Stomach (tissue), 9 donors: ENCODE data around the gene ASTN2. TPM values are rescaled to one million over a fixed set of nuclear protein-coding genes. Genes with fewer than 3 reads are reported as not detected.

ENCODE experiments used
- DNase-seq, 2 donors: peaks; one replicate each; pipeline versions ENCODE4 v3.0.0 to v3.0.0-alpha.2; 2013 to 2019
- H3K27ac ChIP-seq, 5 donors: fragments of 200-600 bp in 4 of 5; sonication (generic) in 4 of 5; one replicate each; pipeline ENCODE4 v1.5.1; 2013 to 2019; ENCODE audit warnings: mild to moderate bottlenecking in 1 of 5, moderate library complexity in 1 of 5
- H3K27me3 ChIP-seq, 3 donors: fragments of 200-600 bp; sonication (generic); one replicate each; pipeline ENCODE4 v1.5.1; 2017 to 2019; ENCODE audit warnings: mixed run types in 1 of 3
- H3K36me3 ChIP-seq, 4 donors: fragments of 200-600 bp; sonication (generic); 1 replicate in 3 of 4; 2 replicates in 1 of 4; pipeline ENCODE4 v1.5.1; 2016 to 2019
- H3K4me1 ChIP-seq, 4 donors: fragments of 200-600 bp; sonication (generic); one replicate each; pipeline ENCODE4 v1.5.1; 2016 to 2019
- H3K4me3 ChIP-seq, 4 donors: fragments of 200-600 bp; sonication (generic) in 3 of 4; one replicate each; pipeline ENCODE4 v1.5.1; 2016 to 2019; ENCODE audit warnings: mild to moderate bottlenecking in 1 of 4
- H3K9me3 ChIP-seq, 4 donors: fragments of 200-600 bp; sonication (generic); one replicate each; pipeline ENCODE4 v1.5.1; 2016 to 2019
- CTCF ChIP-seq, 7 experiments: fragments of 450-650 bp in 4 of 7; fragments of 200-600 bp in 3 of 7; sonication (generic) in 3 of 7; IDR thresholded peaks; one replicate each; pipeline ENCODE4 v1.5.1; 2016 to 2019; ENCODE audit warnings: antibody characterized with exemption in 7 of 7, control low read depth in 2 of 7, mild to moderate bottlenecking in 1 of 7
- EP300 ChIP-seq: sonication (generic); formaldehyde crosslinking; IDR thresholded peaks from one replicate; pipeline ENCODE4 v1.6.1; 2017; ENCODE audit warnings: antibody characterized with exemption
- POLR2A ChIP-seq, 4 donors: fragments of 450-650 bp; IDR thresholded peaks; one replicate each; pipeline ENCODE4 v1.6.1; 2016; ENCODE audit warnings: antibody characterized with exemption in 4 of 4, control low read depth in 2 of 4, mild to moderate bottlenecking in 1 of 4, moderate library complexity in 1 of 4
- POLR2AphosphoS5 ChIP-seq, 3 donors: sonication (generic); formaldehyde crosslinking; IDR thresholded peaks; one replicate each; pipeline ENCODE4 v1.6.1; 2016; ENCODE audit warnings: antibody characterized with exemption in 3 of 3
- WGBS, 5 donors: extraction: QIAGEN DNeasy Blood & Tissue Kit in 3 of 5; methylation state at CpG; one replicate each; pipeline versions ENCODE4 v1.1.5 to v1.1.7; 2013 to 2018; 5-methylcytosine and 5-hydroxymethylcytosine counted together
- intact Hi-C: fragments of 100-400 bp; cut with DNase I; formaldehyde crosslinking; loops from one replicate; pipeline ENCODE4 v1.15.1; 2023; ENCODE audit warnings: low total_unique reads
- polyA plus RNA-seq, 3 donors: library from polyadenylated mRNA; stranded (reverse); fragments of 200-250 nt; gene quantifications; one replicate each; pipeline ENCODE4 v1.2.3, GENCODE V29; 2013
- total RNA-seq, 5 donors: library from RNA; depleted of rRNA; stranded (reverse); fragments of >200 nt; gene quantifications; one replicate each; pipeline versions ENCODE4 v1.1.0 to v1.2.3, GENCODE V29; 2014 to 2016
- donor health status: healthy with polysubstance abuse.
- donor health status: Bipolar disorder and iron deficiency.
- donor health status: healthy.

The ASTN2 gene
- total and polyA plus RNA-seq, 8 donors: 2.1 to 22.3 (median 4.2) TPM; not detected in 1

GRCh38 chr9:116705531-116705930 lies 709.3 kb downstream of the ASTN2 start:
- H3K9me3 ChIP-seq: no peaks in the 10 kb centered on the region
- H3K36me3 ChIP-seq: peaks cover 0 to 4% (median 1%) of the 10 kb centered on the region in 4 donors
- no peak for DNase-seq
- intact Hi-C loops: no loop called here
- H3K4me3 ChIP-seq: no peak overlapping the region
- 31 to 50% (median 40%) methylated on average over 1 of the region's 1 CpG for WGBS, 5 donors
- peaks cover 0 to 9% (median 3%) of the 10 kb centered on the region in 4 donors for H3K4me1 ChIP-seq
- H3K27ac ChIP-seq: no peak overlapping the region
- TF ChIP-seq CTCF (IDR thresholded peaks at IDR 0.05) (no peak), POLR2AphosphoS5 (IDR thresholded peaks at IDR 0.05) (no peak), EP300 (no peak), POLR2A (IDR thresholded peaks at IDR 0.05) (no peak)
- H3K27me3 ChIP-seq: no peaks in the 10 kb centered on the region

GRCh38 chr9:116704470-116704869 lies 710.4 kb downstream of the ASTN2 start:
- Histone ChIP-seq H3K27ac (no peak overlapping the region), H3K36me3 (peaks cover 5 to 15% (median 11%) of the 10 kb centered on the region in 4 donors), H3K4me3 (no peak overlapping the region), H3K4me1 (peaks cover 0 to 9% (median 3%) of the 10 kb centered on the region in 4 donors), H3K27me3 (no peaks in the 10 kb centered on the region), H3K9me3 (no peaks in the 10 kb centered on the region)
- intact Hi-C loops: no loop called here
- no peak for DNase-seq
- TF ChIP-seq CTCF (IDR thresholded peaks at IDR 0.05) (no peak), POLR2AphosphoS5 (IDR thresholded peaks at IDR 0.05) (no peak), EP300 (no peak), POLR2A (IDR thresholded peaks at IDR 0.05) (no peak)

GRCh38 chr9:116703634-116704033 lies 711.2 kb downstream of the ASTN2 start:
- no peak for TF ChIP-seq POLR2AphosphoS5 (IDR thresholded peaks at IDR 0.05)
- TF ChIP-seq CTCF (IDR thresholded peaks at IDR 0.05): no peak
- TF ChIP-seq EP300: no peak
- no peak for TF ChIP-seq POLR2A (IDR thresholded peaks at IDR 0.05)
- Histone ChIP-seq H3K27ac (no peak overlapping the region), H3K4me1 (peaks cover 0 to 9% (median 3%) of the 10 kb centered on the region in 4 donors), H3K36me3 (peaks cover 13 to 23% (median 19%) of the 10 kb centered on the region in 4 donors), H3K9me3 (no peaks in the 10 kb centered on the region), H3K27me3 (no peaks in the 10 kb centered on the region), H3K4me3 (no peak overlapping the region)
- intact Hi-C loops: no loop called here
- WGBS, 5 donors: 96 to 99% (median 98%) methylated on average over 2 to 3 of the region's 3 CpGs
- no peak for DNase-seq

GRCh38 chr9:116701940-116702642 lies 712.8 kb downstream of the ASTN2 start:
- DNase-seq: no peak
- H3K4me1 ChIP-seq: peaks cover 0 to 9% (median 3%) of the 10 kb centered on the region in 4 donors
- H3K27ac ChIP-seq: no peak overlapping the region
- H3K9me3 ChIP-seq: no peaks in the 10 kb centered on the region
- H3K27me3 ChIP-seq: no peaks in the 10 kb centered on the region
- 48 to 80% (median 70%) methylated on average over 2 of the region's 2 CpGs for whole genome bisulfite sequencing, 5 donors
- TF ChIP-seq POLR2A (IDR thresholded peaks at IDR 0.05) (no peak), CTCF (IDR thresholded peaks at IDR 0.05) (no peak), EP300 (no peak), POLR2AphosphoS5 (IDR thresholded peaks at IDR 0.05) (no peak)
- intact Hi-C loops: no loop called here
- peaks cover 24 to 37% (median 33%) of the 10 kb centered on the region in 4 donors for H3K36me3 ChIP-seq
- H3K4me3 ChIP-seq: no peak overlapping the region
